Neural cell (in vitro differentiated cells): Measurements from ENCODE around the gene CD37.

Source experiments
- CTCF ChIP-seq: fragments of 450-650 bp; IDR thresholded peaks from 2 replicates; pipeline ENCODE4 v1.5.1; 2014; ENCODE audit warnings: antibody characterized with exemption, mild to moderate bottlenecking, moderate library complexity; ENCODE audit not compliant: poor library complexity, severe bottlenecking
- EZH2 ChIP-seq: fragments of 200-600, 300-800 bp; shearing (Covaris generic), sonication (generic); IDR thresholded peaks from 2 replicates; pipeline ENCODE4 v1.6.1; 2014; ENCODE audit warnings: antibody characterized with exemption, low read length, borderline replicate concordance, mild to moderate bottlenecking; ENCODE audit not compliant: insufficient read depth, poor library complexity, severe bottlenecking

GRCh38 chr19:49340069-49340864 lies 5.1 kb downstream of the CD37 start:
- TF ChIP-seq CTCF (no peak), EZH2 (no peak)
